COLO668 (cell line): ENCODE data around the gene CHID1.

Experiments used
- DNase-seq: peaks from one replicate; lab custom pipeline; 2025; ENCODE audit not compliant: unreplicated experiment; lab: John Stamatoyannopoulos, UW

CHID1 gene

GRCh38 chr11:888310-889212, 22.0 kb downstream of the CHID1 start:
- DNase-seq: no peak

GRCh38 chr11:887589-887988, 23.0 kb downstream of the CHID1 start:
- no peak for DNase-seq

GRCh38 chr11:886568-886967, 24.0 kb downstream of the CHID1 start:
- no peak for DNase-seq

- no peak for DNase-seq
Observed at GRCh38 chr11:884578-885070, 26.0 kb downstream of the CHID1 start.

- DNase-seq: no peak
Observed at GRCh38 chr11:883527-883926, 27.1 kb downstream of the CHID1 start.

GRCh38 chr11:882596-882995, 28.0 kb downstream of the CHID1 start:
- DNase-seq: no peak

- no peak for DNase-seq
Observed at GRCh38 chr11:880447-880846, 30.2 kb downstream of the CHID1 start.

- DNase-seq: no peak
Observed at GRCh38 chr11:877565-877964, 33.0 kb downstream of the CHID1 start.

- DNase-seq: no peak
Observed at GRCh38 chr11:876545-876944, 34.1 kb downstream of the CHID1 start.

GRCh38 chr11:875769-876301, 34.8 kb downstream of the CHID1 start:
- DNase-seq: no peak

- DNase-seq: no peak
Observed at GRCh38 chr11:875203-875602, 35.4 kb downstream of the CHID1 start.

GRCh38 chr11:873706-874105, 36.9 kb downstream of the CHID1 start:
- DNase-seq: no peak

- no peak for DNase-seq
Observed at GRCh38 chr11:872799-873198, 37.8 kb downstream of the CHID1 start.

GRCh38 chr11:871472-871871, 39.1 kb downstream of the CHID1 start:
- DNase-seq: no peak

GRCh38 chr11:870418-870817, 40.2 kb downstream of the CHID1 start:
- no peak for DNase-seq

- no peak for DNase-seq
Observed at GRCh38 chr11:870127-870413, 40.5 kb downstream of the CHID1 start.

- no peak for DNase-seq
Observed at GRCh38 chr11:869399-870126, 41.0 kb downstream of the CHID1 start.

GRCh38 chr11:868802-869201, 41.8 kb downstream of the CHID1 start:
- DNase-seq: no peak

- no peak for DNase-seq
Observed at GRCh38 chr11:868394-868793, 42.2 kb downstream of the CHID1 start.

- DNase-seq: no peak
Observed at GRCh38 chr11:867856-868358, 42.7 kb downstream of the CHID1 start.

GRCh38 chr11:866481-866880, 44.1 kb downstream of the CHID1 start:
- no peak for DNase-seq
